ENCODE results near the gene SBDS.
"Not testable (repeated sequence)": the region's sequence is repeated elsewhere in the genome, so short reads cannot be mapped to it uniquely, and the experiment has no call there.

DNA sequence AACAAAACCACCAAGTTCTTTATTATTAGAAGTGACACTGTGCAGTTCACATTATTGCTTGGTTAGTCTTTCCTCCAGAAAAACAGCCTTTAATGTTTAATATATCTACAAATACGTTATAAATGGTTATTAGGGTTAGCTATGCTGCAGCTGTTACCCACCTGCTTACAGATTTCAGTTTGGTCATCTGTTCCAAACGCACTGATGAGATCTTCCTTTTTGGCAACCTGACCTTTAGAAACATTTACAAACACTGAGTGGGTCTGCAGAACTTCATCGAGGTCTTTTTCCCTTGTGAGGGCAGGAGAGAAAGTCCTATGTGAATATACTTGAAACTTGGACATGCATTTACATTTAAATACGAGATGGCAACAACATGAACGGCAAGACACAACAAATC, 1.3 kb downstream of the SBDS start:
- not testable (repeated sequence) for TF ChIP-seq POLR2AphosphoS5 (IDR thresholded peaks at IDR 0.05; ENCODE audit: low read depth, low read length); TAF1 (IDR thresholded peaks at IDR 0.05; ENCODE audit: low read depth, low read length); POLR2A (IDR thresholded peaks at IDR 0.05; ENCODE audit: low read depth, low read length); POU2F2 (IDR thresholded peaks at IDR 0.05; ENCODE audit: low read depth, low read length); SPI1 (IDR thresholded peaks at IDR 0.05; ENCODE audit: low read depth, low read length); PAX5 (IDR thresholded peaks at IDR 0.05; ENCODE audit: insufficient read depth, low read length, severe bottlenecking)
